Non-pigmented ciliary epithelial cell (primary cell): ENCODE measurements around the gene LIPC.
A peak's percentile ranks its signal among the peaks of the same experiment; 100 is the strongest.

Experiments
- DNase-seq: peaks from one replicate; pipeline ENCODE4 v3.0.0-alpha.2; 2010; ENCODE audit warnings: low read depth

The LIPC gene

DNA sequence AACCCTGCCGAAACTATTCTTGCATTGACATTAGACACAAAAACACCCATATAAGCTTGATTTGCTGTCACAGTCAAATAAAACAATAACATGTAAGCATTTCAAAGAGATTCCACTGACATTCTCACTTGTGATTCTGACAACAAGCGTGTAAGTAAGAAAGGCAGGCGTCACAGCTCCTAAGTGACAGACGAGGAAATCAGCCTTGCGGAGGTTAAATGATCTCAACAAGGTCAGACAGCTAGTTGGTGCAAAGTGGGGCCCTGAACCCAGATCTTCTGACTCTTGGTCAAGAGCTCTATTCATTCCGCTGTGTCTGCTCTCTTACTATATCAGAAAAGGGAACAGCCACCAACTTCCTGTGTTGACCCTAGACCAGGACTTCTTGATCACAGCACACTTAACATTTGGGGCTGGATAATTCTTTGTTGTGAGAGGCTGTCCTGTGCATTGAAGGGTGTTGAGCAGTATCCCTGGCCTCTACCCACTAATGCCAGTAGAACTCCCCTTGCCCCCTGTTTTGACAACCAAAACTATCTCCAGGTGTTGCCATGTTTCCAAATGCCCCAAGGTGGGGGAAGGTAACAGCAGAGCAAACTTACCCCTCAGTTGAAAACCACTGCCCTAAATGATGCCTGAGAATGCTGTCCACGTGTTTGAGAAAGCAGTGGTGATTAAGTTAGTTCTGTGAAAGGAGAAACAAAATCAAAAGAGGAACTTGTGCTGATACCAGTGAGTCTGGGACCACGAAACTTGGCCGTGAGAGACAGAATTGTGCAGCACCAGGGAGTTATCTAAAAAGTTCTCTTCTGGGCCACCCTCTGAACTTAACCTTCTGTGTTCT, 86.1 kb downstream of the LIPC start:
- DNase-seq, result no peak

DNA sequence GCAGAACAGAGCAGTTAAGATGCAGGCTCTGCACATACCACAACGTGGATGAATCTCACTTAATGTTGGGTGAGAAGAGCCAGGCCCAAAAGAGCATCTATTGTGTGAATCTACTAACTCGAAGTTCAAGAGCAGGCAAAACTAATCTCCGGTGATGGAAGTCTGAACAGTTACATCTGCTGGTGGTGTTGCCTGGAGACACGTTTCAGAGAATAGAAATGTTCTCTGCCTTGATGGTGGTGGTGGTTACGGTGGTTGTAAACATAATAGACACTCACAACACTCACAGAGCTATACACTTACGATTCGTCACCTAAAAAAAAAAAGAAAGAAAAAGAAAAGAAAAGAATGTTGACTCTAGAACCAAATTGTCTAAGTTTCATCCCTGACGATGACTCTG, 86.8 kb downstream of the LIPC start:
- no peak for DNase-seq

DNA sequence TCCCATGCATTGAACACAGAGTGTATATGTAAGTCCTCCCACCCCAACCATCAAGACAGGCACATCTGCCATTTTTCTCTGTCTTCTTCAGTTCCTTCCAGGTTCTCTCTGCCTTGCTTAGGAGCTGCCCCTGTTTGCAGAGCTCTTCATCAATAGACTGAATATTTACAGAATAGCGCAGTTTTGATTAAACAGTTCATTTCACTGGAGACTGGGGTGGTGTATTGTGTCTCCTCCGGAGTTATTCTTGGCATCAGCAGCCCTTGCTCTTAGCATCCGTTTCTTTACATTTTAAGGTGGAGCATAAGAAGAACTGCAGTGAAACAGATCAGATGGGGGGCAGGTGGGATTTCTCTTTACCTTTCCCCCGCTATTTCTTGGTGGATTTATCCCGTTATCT, 87.7 kb downstream of the LIPC start:
- no peak for DNase-seq

DNA sequence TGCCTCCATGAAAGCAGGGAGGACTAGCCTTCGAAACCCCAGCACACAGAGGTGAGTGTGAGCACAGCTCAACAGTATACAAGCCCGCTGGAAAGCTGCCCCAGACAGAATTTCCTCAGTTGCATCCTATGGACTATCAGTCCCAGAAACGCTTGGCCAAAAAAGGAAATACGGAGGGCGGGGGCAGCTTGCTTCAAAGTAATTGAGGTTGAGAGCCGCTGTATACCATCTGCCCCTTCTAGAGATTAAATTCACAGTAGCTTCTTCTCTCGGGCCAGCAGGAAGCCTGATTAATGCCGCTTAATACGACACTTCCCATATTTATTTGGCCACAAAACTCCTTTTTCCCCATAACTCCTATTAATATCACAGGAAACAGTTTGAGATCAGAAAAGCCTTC, 88.7 kb downstream of the LIPC start:
- DNase-seq, result no peak

DNA sequence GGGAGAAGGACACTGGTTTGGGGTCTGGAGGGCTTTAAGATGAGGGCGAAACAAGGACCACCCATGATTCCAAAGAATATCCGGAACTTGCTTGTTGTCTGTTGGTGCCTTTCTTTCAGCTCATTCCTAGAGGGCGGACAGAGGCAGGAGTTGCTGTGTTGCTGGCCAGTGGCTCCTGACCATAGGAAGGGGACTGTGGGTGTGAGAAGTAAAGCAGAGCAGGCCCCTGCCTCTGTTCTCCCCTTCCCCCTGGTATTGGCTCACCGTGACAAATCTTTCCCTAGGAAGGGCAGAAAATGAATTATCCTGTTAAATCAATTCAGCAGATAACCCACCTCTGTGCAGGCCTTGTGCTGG, 89.1 kb downstream of the LIPC start:
- no peak for DNase-seq

GRCh38 chr15:58521293-58521991, 89.7 kb downstream of the LIPC start:
- peak; percentile 31 for DNase-seq

GRCh38 chr15:58522391-58522790, 90.6 kb downstream of the LIPC start:
- no peak for DNase-seq

GRCh38 chr15:58522865-58523264, 91.1 kb downstream of the LIPC start:
- no peak for DNase-seq

DNA sequence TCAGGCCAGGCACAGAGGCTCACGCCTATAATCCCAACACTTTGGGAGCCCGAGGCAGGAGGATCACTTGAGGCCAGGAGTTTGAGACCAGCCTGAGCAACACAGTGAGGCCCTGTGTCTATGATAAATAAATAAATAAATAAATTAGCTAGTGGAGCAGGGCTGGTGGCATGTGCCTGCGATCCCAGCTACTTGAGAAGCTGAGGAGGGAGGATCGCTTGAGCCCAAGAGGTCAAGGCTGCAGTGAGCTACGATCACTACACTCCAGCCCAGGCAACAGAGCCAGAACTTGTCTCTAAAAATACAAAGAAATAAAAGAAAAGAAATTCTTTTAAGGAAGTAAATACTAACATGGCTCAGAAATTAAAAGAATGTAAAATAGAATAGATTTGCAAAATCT, 91.8 kb downstream of the LIPC start:
- no peak for DNase-seq

GRCh38 chr15:58524247-58524646, 92.5 kb downstream of the LIPC start:
- DNase-seq, result no peak

- DNase-seq, result no peak
These were observed 94.2 kb downstream of the LIPC start for GRCh38 chr15:58525991-58526421.

- no peak for DNase-seq
These were observed 94.9 kb downstream of the LIPC start for GRCh38 chr15:58526647-58527192.

GRCh38 chr15:58527573-58528187, 95.9 kb downstream of the LIPC start:
- DNase-seq, result no peak

- DNase-seq, result no peak
These were observed 96.5 kb downstream of the LIPC start for GRCh38 chr15:58528188-58528870.

GRCh38 chr15:58529041-58529440, 97.2 kb downstream of the LIPC start:
- no peak for DNase-seq

DNA sequence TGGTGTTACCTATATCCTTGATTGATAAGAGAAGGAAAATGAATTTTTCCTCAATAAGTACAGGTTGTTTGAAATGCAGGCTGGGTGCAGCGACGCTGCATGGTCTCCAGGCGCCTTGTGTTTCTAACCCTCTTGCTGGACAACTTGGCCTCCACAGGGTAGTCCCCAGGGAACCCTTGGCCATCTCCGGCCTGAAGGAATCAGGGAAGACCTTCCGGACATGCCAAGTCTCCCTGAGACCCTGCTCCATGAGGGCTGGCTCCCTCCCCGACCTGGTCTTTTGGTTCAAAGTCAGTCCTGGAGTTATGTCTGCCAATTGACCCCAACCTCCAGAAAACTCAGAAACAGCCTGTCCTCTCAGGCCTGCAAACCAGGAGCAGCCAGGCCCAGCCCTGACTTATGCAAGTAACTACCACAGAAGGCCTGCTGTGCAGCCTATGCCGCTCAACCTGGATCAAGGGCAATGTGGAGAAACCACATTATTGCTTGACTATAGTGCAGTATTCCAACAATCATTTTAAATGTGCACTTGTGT, 98.3 kb downstream of the LIPC start:
- no peak for DNase-seq

GRCh38 chr15:58532126-58532525, 100.3 kb downstream of the LIPC start:
- DNase-seq, result no peak

- no peak for DNase-seq
These were observed 102.8 kb downstream of the LIPC start for GRCh38 chr15:58534556-58534955.

DNA sequence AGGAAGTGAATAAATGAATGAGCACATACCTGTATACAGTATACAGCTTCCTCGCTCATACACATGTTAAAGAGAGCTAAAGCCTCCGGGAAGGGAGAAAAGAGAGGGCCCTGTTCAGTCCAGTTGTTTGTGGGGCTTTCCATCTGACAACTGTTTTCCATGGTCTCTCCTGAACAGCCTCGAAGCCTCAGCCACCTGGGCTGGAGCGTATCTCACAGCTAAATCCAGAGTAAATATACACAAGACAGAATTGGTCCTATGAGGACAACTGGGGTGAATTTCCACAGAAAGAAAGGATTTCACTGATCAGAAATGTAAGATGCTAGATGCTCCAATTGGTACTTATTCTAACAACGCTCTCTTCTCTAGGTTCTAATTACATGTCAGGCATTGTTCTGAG, 103.5 kb downstream of the LIPC start:
- DNase-seq, result no peak

- DNase-seq, result no peak
These were observed 104.1 kb downstream of the LIPC start for GRCh38 chr15:58535894-58536293.

DNA sequence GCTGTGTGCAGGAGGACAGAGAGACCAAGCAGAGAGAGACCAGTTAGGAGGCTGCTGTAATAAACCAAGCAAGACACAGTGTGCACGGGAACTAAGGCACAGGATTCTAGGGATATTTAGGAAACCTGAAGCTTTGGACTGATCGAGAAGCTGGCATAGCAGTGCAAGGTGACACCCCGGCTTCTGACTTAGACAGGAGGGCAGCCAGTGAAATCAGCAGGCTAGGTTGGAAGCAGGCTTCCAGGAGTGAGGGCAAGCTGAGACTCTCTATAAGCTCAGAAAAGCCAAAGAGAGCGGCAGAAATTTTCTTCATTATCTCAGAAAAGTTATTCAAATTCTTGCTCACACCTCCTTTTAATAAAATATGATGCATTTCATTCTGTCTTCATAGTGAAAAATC, 104.6 kb downstream of the LIPC start:
- DNase-seq, result no peak

- DNase-seq, result no peak
These were observed 105.2 kb downstream of the LIPC start for GRCh38 chr15:58537033-58537432.
